PC-9 (cell line): ENCODE measurements around the gene STK24.

Experiments
- CTCF ChIP-seq: fragments of 200-600 bp; sonication (generic); conservative IDR thresholded peaks from 2 replicates; pipeline ENCODE4 v1.6.1; 2017; ENCODE audit warnings: mixed run types, antibody characterized with exemption, mild to moderate bottlenecking, moderate library complexity
- EZH2 ChIP-seq: fragments of 200-600 bp; sonication (generic); IDR thresholded peaks from 2 replicates; pipeline ENCODE4 v1.8.0; 2017; ENCODE audit warnings: antibody characterized with exemption, low read depth

- no peak for TF ChIP-seq CTCF
- TF ChIP-seq EZH2: no peak
These were observed 102.6 kb downstream of the STK24 start for GRCh38 chr13:98474292-98474691.
